Stimulated activated CD8-positive, alpha-beta memory T cell treated with anti-CD3 and anti-CD28 coated beads, Interleukin-12 subunit alpha, Interleukin-12 subunit beta, amount 100 ng/mL, for 24 hours (primary cell): ENCODE measurements around the gene HELZ.

Experiments
- DNase-seq: peaks from one replicate; pipeline ENCODE4 v3.0.0-alpha.2; 2020; ENCODE audit errors: extremely low read depth

The HELZ gene

GRCh38 chr17:67194134-67194533 lies 50.9 kb downstream of the HELZ start:
- no peak for DNase-seq

GRCh38 chr17:67187927-67188326 lies 57.1 kb downstream of the HELZ start:
- DNase-seq = no peak

GRCh38 chr17:67186782-67187181 lies 58.2 kb downstream of the HELZ start:
- DNase-seq = no peak

- no peak for DNase-seq
Measured at GRCh38 chr17:67183531-67183930, 61.5 kb downstream of the HELZ start.

GRCh38 chr17:67181825-67182224 lies 63.2 kb downstream of the HELZ start:
- no peak for DNase-seq

- no peak for DNase-seq
Measured at GRCh38 chr17:67180275-67180674, 64.7 kb downstream of the HELZ start.

GRCh38 chr17:67178555-67178954 lies 66.4 kb downstream of the HELZ start:
- no peak for DNase-seq

GRCh38 chr17:67177732-67178131 lies 67.3 kb downstream of the HELZ start:
- no peak for DNase-seq

GRCh38 chr17:67174190-67174589 lies 70.8 kb downstream of the HELZ start:
- DNase-seq = no peak

GRCh38 chr17:67171560-67171959 lies 73.4 kb downstream of the HELZ start:
- DNase-seq = no peak

- no peak for DNase-seq
Measured at GRCh38 chr17:67168496-67168895, 76.5 kb downstream of the HELZ start.

GRCh38 chr17:67165201-67165600 lies 79.8 kb downstream of the HELZ start:
- DNase-seq = no peak

- no peak for DNase-seq
Measured at GRCh38 chr17:67164302-67164701, 80.7 kb downstream of the HELZ start.

- no peak for DNase-seq
Measured at GRCh38 chr17:67162771-67163170, 82.2 kb downstream of the HELZ start.

GRCh38 chr17:67161573-67161972 lies 83.4 kb downstream of the HELZ start:
- DNase-seq = no peak

- DNase-seq = no peak
Measured at GRCh38 chr17:67160791-67161190, 84.2 kb downstream of the HELZ start.

GRCh38 chr17:67157732-67158639 lies 87.0 kb downstream of the HELZ start:
- DNase-seq = no peak

- no peak for DNase-seq
Measured at GRCh38 chr17:67156269-67157199, 88.5 kb downstream of the HELZ start.

- no peak for DNase-seq
Measured at GRCh38 chr17:67152824-67153223, 92.2 kb downstream of the HELZ start.

GRCh38 chr17:67151717-67152116 lies 93.3 kb downstream of the HELZ start:
- DNase-seq = no peak

- DNase-seq = no peak
Measured at GRCh38 chr17:67150826-67151225, 94.2 kb downstream of the HELZ start.

GRCh38 chr17:67148352-67148751 lies 96.6 kb downstream of the HELZ start:
- no peak for DNase-seq
